ENCODE data around the gene SRSF10. TPM values are rescaled to one million over a fixed set of nuclear protein-coding genes. Genes with fewer than 3 reads are reported as not detected.

SRSF10 gene
- total and polyA plus RNA-seq, 9 of the 15 experiments (the other 6 are each of a cell fraction or from before 2014, with no cell fraction given), result 154 to 264 (median 205) TPM

- TF ChIP-seq GTF2B (IDR thresholded peaks at IDR 0.05; ENCODE audit: extremely low read depth, insufficient read length) (peak; percentile 53), PHF20 (IDR thresholded peaks at IDR 0.05; ENCODE audit: partially characterized antibody) (peak; percentile 84), HMGXB4 (CRISPR knock-in tag; IDR thresholded peaks at IDR 0.05) (peak; percentile 80)
Observed at GRCh38 chr1:23979881-23980727, at the start of gene SRSF10 (continued).

GRCh38 chr1:24027838-24028468 lies 47.8 kb upstream of the SRSF10 start:
- no peak overlapping the region for H3K4me3 ChIP-seq
- H3K9ac ChIP-seq (ENCODE audit: insufficient read depth in 1 of 2, low read depth in 2 of 2, low read length in 2 of 2), result no peak overlapping the region
- H3K79me2 ChIP-seq (ENCODE audit: control insufficient read depth, insufficient read depth, low read length), result no peaks in the 10 kb centered on the region
- ChIA-PET POLR2A (interaction anchor here (1.4 kb wide), 1 partner anchor 68 kb away, joined by 3 read pairs; the partner anchor contains the start of gene PNRC2), CTCF (ENCODE audit: low intra/inter-chr PET ratio) (interaction anchor here (0.5 to 0.7 kb wide), 2 partner anchors 39 to 218 kb away, joined by 3 read pairs; no protein-coding TSS in a partner anchor)
- H3K36me3 ChIP-seq (ENCODE audit: control insufficient read depth, insufficient read depth, low read length), result no peaks in the 10 kb centered on the region
- in situ Hi-C loops (cut with MboI), result no loop called here
- intact Hi-C loops (cut with micrococcal nuclease), result loop anchor here (2.0 kb wide), 1 partner anchor 67 kb away; no protein-coding TSS in a partner anchor
- H3K27ac ChIP-seq (ENCODE audit: extremely low read depth, low read depth, low read length), result no peak overlapping the region
- no TSS peak for BruUV-seq (replicated peaks)
- FAIRE-seq, result no peak
- no peaks in the 10 kb centered on the region for H4K20me1 ChIP-seq (replicated peaks; ENCODE audit: control insufficient read depth, insufficient read depth, low read length)
- peaks cover 2 to 12% of the 10 kb centered on the region in 2 experiments; a peak in 2 of 5 replicates for H3K27me3 ChIP-seq (ENCODE audit: control insufficient read depth in 2 of 2, insufficient read depth in 2 of 2, low read length in 2 of 2)
- 12% methylated on average over 4 of the region's 4 CpGs for WGBS (ENCODE audit: insufficient coverage, low coverage, missing lambda C conversion rate)
- no peaks in the 10 kb centered on the region for H3K9me1 ChIP-seq (ENCODE audit: control insufficient read depth, insufficient read depth, low read length)
- H2AFZ ChIP-seq (ENCODE audit: low read depth, low read length), result no peak overlapping the region
- DNase-seq (ENCODE audit: extremely low read depth in 1 of 4, low spot score in 3 of 4), result peak in 1 of 4 experiments; percentile 32
- no peak overlapping the region for H3K4me2 ChIP-seq (ENCODE audit: insufficient read depth, low read length)
- ATAC-seq, result peak; percentile 83
- no peaks in the 10 kb centered on the region for H3K9me3 ChIP-seq (replicated peaks; ENCODE audit: control insufficient read depth, insufficient read depth, low read depth, low read length)
- H3K4me1 ChIP-seq (replicated peaks in 1 of 2; ENCODE audit: control insufficient read depth in 2 of 2, insufficient read depth in 2 of 2, low read length in 2 of 2), result 0 out of 5 replicates have a peak, but pooled peaks cover 0 to 3% of the 10 kb centered on the region in 2 experiments
- TF ChIP-seq DEAF1 (CRISPR knock-in tag; IDR thresholded peaks at IDR 0.05) (0 out of 2 replicates have a peak, but pooled peaks have one; percentile 53), POLR2G (IDR thresholded peaks at IDR 0.05; ENCODE audit: low read depth, low read length) (no peak), NFATC3 (IDR thresholded peaks at IDR 0.05) (no peak), CTCF (IDR thresholded peaks at IDR 0.05 in 2 of 3, conservative IDR thresholded peaks at IDR 0.05 in 1 of 3; ENCODE audit: insufficient read depth in 2 of 3, low read depth in 1 of 3, low read length in 3 of 3) (peak; percentile 31 to 71 (median 43); a peak in 4 of 6 replicates)

Measured in K562 (cell line).